PC-3 (cell line): ENCODE results near the gene STEAP1B.

Experiments used
- EZH2 ChIP-seq: fragments of 300-600 bp; sonication (generic); IDR thresholded peaks from one replicate; pipeline ENCODE4 v1.6.1; 2017; ENCODE audit warnings: antibody characterized with exemption, mild to moderate bottlenecking, low read length; ENCODE audit not compliant: unreplicated experiment
- EZH2phosphoT487 ChIP-seq: fragments of 300-600 bp; sonication (generic); IDR thresholded peaks from 2 replicates; pipeline ENCODE4 v1.6.1; 2018; ENCODE audit warnings: mild to moderate bottlenecking, antibody characterized with exemption, low read length, borderline replicate concordance
- TF ChIP-seq, protein P1 (sequence below): fragments of 300-600 bp; sonication (generic); conservative IDR thresholded peaks from 2 replicates; pipeline ENCODE4 v1.5.1; 2017; ENCODE audit warnings: antibody characterized with exemption, low read depth, mild to moderate bottlenecking, low read length

DNA sequence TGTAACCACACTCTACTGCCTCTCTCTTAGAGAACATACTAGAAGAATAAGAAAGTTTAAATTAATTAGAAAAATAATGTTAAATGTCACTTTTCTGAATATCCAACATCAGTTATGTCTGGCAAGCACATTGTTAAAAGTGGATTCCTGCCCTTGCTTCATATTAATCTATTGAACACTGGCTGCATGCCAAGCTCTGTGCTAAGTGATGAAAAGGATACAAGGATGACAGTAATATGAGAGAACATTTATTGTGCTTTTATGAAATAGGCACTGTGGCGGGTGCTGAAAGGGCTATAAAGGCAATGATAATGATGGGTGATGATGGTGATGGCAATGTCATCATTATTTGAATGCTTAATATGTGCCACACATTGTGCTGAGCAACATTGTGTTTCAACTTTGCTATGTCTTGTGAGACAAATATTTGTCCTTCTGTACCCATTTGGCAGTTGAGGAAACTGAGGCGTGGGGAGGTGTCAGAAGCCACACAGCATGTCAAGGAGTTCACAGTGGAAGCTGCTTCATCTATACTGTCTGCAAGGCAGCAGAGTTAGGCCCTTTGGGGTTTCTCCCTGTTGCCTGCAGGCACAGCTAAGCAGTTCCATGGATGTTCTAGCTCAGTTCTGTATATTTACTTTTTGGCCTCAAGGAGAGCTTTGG is 78.9 kb downstream of the STEAP1B start:
- TF ChIP-seq, protein P1, sequence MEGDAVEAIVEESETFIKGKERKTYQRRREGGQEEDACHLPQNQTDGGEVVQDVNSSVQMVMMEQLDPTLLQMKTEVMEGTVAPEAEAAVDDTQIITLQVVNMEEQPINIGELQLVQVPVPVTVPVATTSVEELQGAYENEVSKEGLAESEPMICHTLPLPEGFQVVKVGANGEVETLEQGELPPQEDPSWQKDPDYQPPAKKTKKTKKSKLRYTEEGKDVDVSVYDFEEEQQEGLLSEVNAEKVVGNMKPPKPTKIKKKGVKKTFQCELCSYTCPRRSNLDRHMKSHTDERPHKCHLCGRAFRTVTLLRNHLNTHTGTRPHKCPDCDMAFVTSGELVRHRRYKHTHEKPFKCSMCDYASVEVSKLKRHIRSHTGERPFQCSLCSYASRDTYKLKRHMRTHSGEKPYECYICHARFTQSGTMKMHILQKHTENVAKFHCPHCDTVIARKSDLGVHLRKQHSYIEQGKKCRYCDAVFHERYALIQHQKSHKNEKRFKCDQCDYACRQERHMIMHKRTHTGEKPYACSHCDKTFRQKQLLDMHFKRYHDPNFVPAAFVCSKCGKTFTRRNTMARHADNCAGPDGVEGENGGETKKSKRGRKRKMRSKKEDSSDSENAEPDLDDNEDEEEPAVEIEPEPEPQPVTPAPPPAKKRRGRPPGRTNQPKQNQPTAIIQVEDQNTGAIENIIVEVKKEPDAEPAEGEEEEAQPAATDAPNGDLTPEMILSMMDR = no peak
- TF ChIP-seq EZH2 (no peak), EZH2phosphoT487 (no peak)
